NT2/D1 (cell line): ENCODE results near the gene ATG16L1.

Source experiments
- SUZ12 ChIP-seq: IDR thresholded peaks from 2 replicates; pipeline ENCODE4 v1.6.1; 2011; ENCODE audit not compliant: insufficient read length, insufficient read depth; ENCODE audit errors: extremely low read depth
- ZNF274 ChIP-seq: IDR thresholded peaks from 2 replicates; pipeline ENCODE4 v1.6.1; 2011; ENCODE audit warnings: mild to moderate bottlenecking, low read depth, low read length

DNA sequence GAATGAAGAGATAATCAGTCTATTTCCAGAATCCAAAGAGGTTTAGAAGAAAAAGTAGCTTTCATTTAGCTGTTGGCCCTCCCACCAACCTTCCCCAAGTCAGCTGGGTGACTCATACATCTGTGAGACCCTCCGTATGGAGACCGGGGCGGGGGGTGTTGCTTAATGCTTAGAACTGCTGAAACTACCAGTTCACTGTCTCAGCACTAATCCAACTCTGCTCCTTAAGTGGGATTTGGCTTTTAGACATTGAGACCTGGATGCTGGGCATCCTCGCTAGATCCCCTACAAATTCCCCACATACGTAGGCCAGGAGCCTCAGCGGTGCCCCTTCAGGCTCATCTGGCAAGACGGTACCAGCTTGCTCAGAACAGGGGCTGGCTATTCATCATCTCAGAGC lies 56.1 kb downstream of the ATG16L1 start, which contains the start of gene SAG:
- TF ChIP-seq ZNF274: no peak
- TF ChIP-seq SUZ12: no peak
